HEK293T (cell line): ENCODE data around the gene CDC42BPG.
"Not testable (repeated sequence)": the region's sequence is repeated elsewhere in the genome, so short reads cannot be mapped to it uniquely, and the experiment has no call there.

ENCODE experiments used
- CTCF ChIA-PET: fragments of 350-600 bp; formaldehyde crosslinking; extraction: SDS; loops from one replicate; lab custom pipeline; 2021; ENCODE audit warnings: antibody characterized with exemption, inconsistent platforms; lab: Yijun Ruan, JAX
- POLR2A ChIA-PET: fragments of 350-600 bp; formaldehyde crosslinking; extraction: SDS; loops from one replicate; lab custom pipeline; 2020; ENCODE audit warnings: antibody characterized with exemption, inconsistent platforms; lab: Yijun Ruan, JAX
- DNase-seq: peaks from one replicate; pipeline ENCODE4 v3.0.0; 2012; ENCODE audit warnings: mixed read lengths; ENCODE audit errors: extremely low spot score
- ARNT ChIP-seq: fragments of 450-650 bp; IDR thresholded peaks from 2 replicates; pipeline ENCODE4 v1.6.1; 2017; ENCODE audit warnings: mild to moderate bottlenecking
- BHLHE40 ChIP-seq: fragments of 450-650 bp; IDR thresholded peaks from 2 replicates; pipeline ENCODE4 v1.6.1; 2016; ENCODE audit warnings: mild to moderate bottlenecking, moderate library complexity, borderline replicate concordance
- CTBP1 ChIP-seq: fragments of 450-650 bp; IDR thresholded peaks from 2 replicates; pipeline ENCODE4 v1.6.1; 2016; ENCODE audit warnings: borderline replicate concordance
- ELF4 ChIP-seq: fragments of 450-650 bp; IDR thresholded peaks from 2 replicates; pipeline ENCODE4 v1.6.1; 2017; ENCODE audit warnings: antibody characterized with exemption
- FOXA1 ChIP-seq: fragments of 450-650 bp; IDR thresholded peaks from 2 replicates; pipeline ENCODE4 v1.6.1; 2016; ENCODE audit warnings: mild to moderate bottlenecking
- FOXK2 ChIP-seq: fragments of 450-650 bp; IDR thresholded peaks from 2 replicates; pipeline ENCODE4 v1.6.1; 2016; ENCODE audit warnings: mild to moderate bottlenecking
- FOXM1 ChIP-seq: fragments of 450-650 bp; IDR thresholded peaks from 2 replicates; pipeline ENCODE4 v1.6.1; 2017; ENCODE audit warnings: mild to moderate bottlenecking, borderline replicate concordance
- HDGF ChIP-seq: fragments of 450-650 bp; IDR thresholded peaks from 2 replicates; pipeline ENCODE4 v1.6.1; 2017; ENCODE audit warnings: antibody characterized with exemption, borderline replicate concordance
- L3MBTL2 ChIP-seq: fragments of 450-650 bp; conservative IDR thresholded peaks from 2 replicates; pipeline ENCODE4 v1.6.1; 2016; ENCODE audit warnings: mild to moderate bottlenecking
- LEF1 ChIP-seq: fragments of 450-650 bp; IDR thresholded peaks from 2 replicates; pipeline ENCODE4 v1.6.1; 2017; ENCODE audit warnings: mild to moderate bottlenecking, borderline replicate concordance
- NFRKB ChIP-seq: fragments of 450-650 bp; IDR thresholded peaks from 2 replicates; pipeline ENCODE4 v1.6.1; 2016; ENCODE audit warnings: mild to moderate bottlenecking, moderate library complexity
- SP1 ChIP-seq: fragments of 450-650 bp; IDR thresholded peaks from 2 replicates; pipeline ENCODE4 v1.6.1; 2017
- SUZ12 ChIP-seq: fragments of 450-650 bp; IDR thresholded peaks from 2 replicates; pipeline ENCODE4 v1.6.1; 2016; ENCODE audit warnings: mild to moderate bottlenecking
- TARDBP ChIP-seq: fragments of 450-650 bp; IDR thresholded peaks from 2 replicates; pipeline ENCODE4 v1.6.1; 2016
- ZNF384 ChIP-seq: fragments of 450-650 bp; IDR thresholded peaks from 2 replicates; pipeline ENCODE4 v1.6.1; 2016
- TF ChIP-seq, protein P1 (sequence below): fragments of 450-650 bp; IDR thresholded peaks from 2 replicates; pipeline ENCODE4 v1.6.1; 2016

CDC42BPG gene

DNA sequence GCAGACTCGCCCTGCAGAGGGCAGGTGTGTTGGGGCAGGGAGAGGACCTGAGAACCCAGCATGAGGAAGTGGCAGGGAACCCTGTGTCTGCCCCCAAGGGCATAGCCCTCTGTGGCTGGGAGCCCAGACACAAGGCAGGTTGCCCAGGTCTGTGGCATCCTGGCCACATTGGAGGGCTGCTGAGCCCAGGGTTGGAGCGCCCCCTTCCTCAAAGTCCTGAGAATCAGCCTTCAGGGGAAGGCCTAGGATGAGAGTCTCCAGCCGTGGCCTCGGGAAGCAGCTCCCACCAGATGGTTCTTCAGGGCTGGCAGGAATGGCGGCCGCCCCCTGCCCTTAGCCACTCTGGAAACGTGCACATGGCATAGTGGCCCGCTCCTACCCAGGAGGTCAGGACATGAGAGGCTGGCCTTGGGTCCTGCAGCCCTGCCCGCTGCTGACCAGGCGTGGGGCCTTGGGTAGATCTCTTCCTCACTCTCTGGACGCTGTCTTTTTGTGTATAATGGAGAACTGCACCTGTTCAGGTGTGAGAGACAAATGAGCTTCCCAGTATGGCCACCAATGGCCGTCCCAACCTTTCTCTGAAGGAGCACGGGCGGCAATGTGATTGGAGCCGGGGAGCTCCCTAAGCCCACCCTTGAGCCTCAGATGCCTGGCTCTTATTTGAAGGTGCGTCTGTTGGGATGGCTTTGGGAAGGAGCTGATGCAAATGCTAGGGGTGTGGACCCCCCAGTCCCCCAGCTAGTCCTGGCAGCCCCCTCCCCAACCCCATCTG lies 4.6 kb upstream of the CDC42BPG start:
- no peak for DNase-seq

DNA sequence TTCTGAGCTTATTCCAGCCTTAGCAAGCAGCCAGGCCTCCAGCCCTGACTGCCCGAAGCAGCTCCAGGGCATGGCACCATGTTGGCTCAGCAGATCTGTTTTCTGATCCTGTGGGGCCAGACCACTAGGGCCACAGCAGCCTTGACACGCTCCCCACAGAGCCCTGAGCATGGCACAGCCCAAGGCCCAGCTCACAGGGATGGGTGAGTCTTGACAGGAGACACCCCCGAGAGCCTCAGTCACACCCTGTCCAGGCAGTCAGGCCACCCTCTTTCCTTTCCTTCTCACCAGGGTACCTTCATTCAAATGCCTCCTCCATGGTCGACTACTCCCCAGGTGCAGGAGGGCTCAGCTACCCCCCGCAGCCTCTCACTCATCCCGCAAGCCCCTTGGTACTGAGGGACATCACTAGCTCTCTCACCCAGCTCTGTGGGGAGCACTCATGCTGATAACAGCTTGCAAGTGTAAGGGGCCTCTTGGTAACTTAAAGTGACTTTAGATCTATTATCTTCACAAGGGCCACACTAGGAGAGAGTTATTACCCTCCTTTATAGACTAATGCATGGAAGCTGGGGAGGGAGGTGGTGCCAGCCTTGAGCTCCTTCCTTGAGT lies 3.9 kb upstream of the CDC42BPG start:
- POLR2A ChIA-PET = interaction anchor here (0.7 to 2.8 kb wide), 8 partner anchors 24 to 287 kb away, joined by 3 to 13 read pairs (median 4); partner anchors contain the start of genes ARL2 and ZNHIT2
- CTCF ChIA-PET = interaction anchor here (1.0 to 2.9 kb wide), 13 partner anchors 14 to 287 kb away, joined by 3 to 13 read pairs (median 5); partner anchors contain the start of genes BATF2 and EHD1
- no peak for TF ChIP-seq ELF4
- TF ChIP-seq FOXA1 = no peak
- no peak for TF ChIP-seq ARNT
- no peak for TF ChIP-seq NFRKB
- TF ChIP-seq BHLHE40 = no peak
- no peak for TF ChIP-seq LEF1
- no peak for TF ChIP-seq SUZ12
- no peak for TF ChIP-seq FOXK2
- no peak for TF ChIP-seq HDGF
- TF ChIP-seq L3MBTL2 = no peak
- TF ChIP-seq ZNF384 = no peak
- TF ChIP-seq TARDBP = no peak
- TF ChIP-seq SP1 = no peak
- TF ChIP-seq CTBP1 = no peak
- no peak for TF ChIP-seq FOXM1
- TF ChIP-seq, protein P1, sequence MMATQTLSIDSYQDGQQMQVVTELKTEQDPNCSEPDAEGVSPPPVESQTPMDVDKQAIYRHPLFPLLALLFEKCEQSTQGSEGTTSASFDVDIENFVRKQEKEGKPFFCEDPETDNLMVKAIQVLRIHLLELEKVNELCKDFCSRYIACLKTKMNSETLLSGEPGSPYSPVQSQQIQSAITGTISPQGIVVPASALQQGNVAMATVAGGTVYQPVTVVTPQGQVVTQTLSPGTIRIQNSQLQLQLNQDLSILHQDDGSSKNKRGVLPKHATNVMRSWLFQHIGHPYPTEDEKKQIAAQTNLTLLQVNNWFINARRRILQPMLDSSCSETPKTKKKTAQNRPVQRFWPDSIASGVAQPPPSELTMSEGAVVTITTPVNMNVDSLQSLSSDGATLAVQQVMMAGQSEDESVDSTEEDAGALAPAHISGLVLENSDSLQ = no peak
- DNase-seq = no peak

More for the DNA sequence above, 4.6 kb upstream of the CDC42BPG start:
- ChIA-PET POLR2A (interaction anchor here (0.7 to 2.8 kb wide), 6 partner anchors 39 to 268 kb away, joined by 3 to 13 read pairs (median 4); partner anchors contain the start of genes ARL2 and ZNHIT2), CTCF (interaction anchor here (0.5 to 2.9 kb wide), 15 partner anchors 13 to 286 kb away, joined by 3 to 13 read pairs (median 4); partner anchors contain the start of genes BATF2 and EHD1)
- no peak for TF ChIP-seq ARNT

DNA sequence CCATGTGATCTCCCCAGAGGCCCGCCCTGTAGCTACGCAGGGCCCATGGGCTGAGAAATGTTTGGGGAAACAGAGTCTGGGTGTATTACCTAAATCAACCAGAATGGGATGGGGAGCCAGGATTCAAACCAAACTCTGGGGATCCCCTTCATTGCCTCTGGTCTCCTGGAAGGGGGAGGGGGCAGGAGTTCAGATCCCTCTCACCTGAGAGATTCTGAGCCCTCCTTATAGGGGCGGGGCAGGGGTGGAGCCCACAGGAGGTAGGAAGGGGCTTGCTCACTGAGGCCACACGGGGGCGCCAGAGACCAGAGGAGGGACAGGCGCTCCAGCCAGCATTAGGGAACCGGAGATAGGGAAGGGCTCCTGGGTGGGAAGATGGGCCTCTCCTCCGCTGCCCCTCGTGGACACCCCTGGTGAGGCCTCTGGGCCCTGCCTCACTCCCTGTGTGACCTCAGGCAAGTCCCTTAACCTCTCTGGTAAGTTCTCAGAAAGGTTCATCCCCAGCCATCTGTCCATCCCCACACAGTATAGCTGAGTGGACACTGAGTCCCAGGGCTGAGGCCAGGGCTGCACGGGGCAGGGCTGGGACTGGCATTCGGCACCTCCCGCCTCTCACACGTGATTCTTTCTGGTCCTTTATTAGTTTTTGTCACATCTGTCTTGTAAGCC lies 2.7 kb upstream of the CDC42BPG start:
- TF ChIP-seq, protein P1 = no peak
- no peak for TF ChIP-seq HDGF
- TF ChIP-seq ARNT = no peak
- TF ChIP-seq FOXA1 = no peak
- TF ChIP-seq TARDBP = no peak
- no peak for TF ChIP-seq BHLHE40
- no peak for TF ChIP-seq LEF1
- no peak for TF ChIP-seq L3MBTL2
- no peak for TF ChIP-seq NFRKB
- TF ChIP-seq FOXM1 = no peak
- no peak for TF ChIP-seq ELF4
- no peak for TF ChIP-seq ZNF384
- no peak for TF ChIP-seq SP1
- TF ChIP-seq SUZ12 = no peak
- TF ChIP-seq CTBP1 = no peak; the same call in 1 of the 2 replicates
- TF ChIP-seq FOXK2 = no peak
- POLR2A ChIA-PET = interaction anchor here (0.7 to 2.8 kb wide), 4 partner anchors 40 to 288 kb away, joined by 3 to 13 read pairs (median 4); no protein-coding TSS in a partner anchor
- DNase-seq = peak; percentile 93
- CTCF ChIA-PET = interaction anchor here (0.7 to 2.9 kb wide), 16 partner anchors 12 to 248 kb away, joined by 3 to 13 read pairs (median 5); partner anchors contain the start of gene EHD1

DNA sequence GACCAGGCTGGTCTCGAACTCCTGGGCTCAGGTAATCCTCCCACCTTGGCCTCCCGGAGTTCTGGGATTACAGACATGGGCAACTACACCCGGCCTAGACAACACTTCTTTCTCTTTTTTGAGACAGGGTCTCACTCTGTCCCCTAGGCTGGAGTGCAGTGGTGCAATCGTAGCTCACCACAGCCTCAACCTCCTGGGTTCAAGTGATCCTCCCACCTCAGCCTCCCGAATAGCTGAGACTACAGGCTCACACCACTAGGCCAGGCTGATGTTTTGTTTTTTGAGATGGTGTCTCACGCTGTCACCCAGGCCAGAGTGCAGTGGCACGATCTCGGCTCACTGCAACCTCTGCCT lies 1.3 kb upstream of the CDC42BPG start:
- DNase-seq = not testable (repeated sequence)
- ChIA-PET POLR2A (interaction anchor here (1.2 kb wide), 1 partner anchor 151 kb away, joined by 3 read pairs; the partner anchor contains the start of gene BATF2), CTCF (interaction anchor here (1.6 to 1.8 kb wide), 2 partner anchors 31 to 48 kb away, joined by 4 to 6 read pairs; no protein-coding TSS in a partner anchor)

DNA sequence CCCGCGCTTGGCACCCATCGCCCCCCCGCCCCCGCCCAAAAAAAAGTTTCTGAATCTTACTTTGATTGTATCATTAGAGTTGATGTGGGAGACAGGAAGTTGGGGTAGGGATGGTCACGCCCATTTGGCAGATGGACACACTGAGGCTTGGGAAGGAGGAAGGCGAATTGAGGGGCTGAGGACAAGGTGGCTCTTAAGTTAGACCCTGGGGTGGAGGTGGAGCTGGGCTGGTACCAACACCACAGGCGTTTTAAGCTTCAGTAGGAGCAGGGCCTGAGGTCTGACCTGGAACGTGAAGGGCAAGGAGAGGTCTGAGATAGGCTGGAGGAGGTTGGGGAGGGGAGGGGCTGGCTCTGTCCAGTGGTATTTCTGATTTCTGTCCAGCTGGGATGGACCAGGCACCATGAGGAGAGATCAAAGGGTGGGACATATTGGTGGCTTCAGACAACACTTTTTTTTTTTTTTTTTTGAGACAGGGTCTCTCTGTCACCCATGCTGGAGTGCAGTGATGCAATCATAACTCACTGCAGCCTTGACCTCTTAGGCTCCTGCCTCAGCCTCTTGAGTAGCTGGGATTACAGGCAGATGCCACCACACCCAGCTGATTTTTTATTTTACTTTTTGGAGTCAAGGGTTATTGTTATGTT lies 799 bp upstream of the CDC42BPG start:
- ChIA-PET CTCF (interaction anchor here (1.6 to 1.8 kb wide), 2 partner anchors 32 to 48 kb away, joined by 4 to 6 read pairs; no protein-coding TSS in a partner anchor), POLR2A (interaction anchor here (1.2 kb wide), 1 partner anchor 152 kb away, joined by 3 read pairs; the partner anchor contains the start of gene BATF2)
- DNase-seq = no peak
- TF ChIP-seq ARNT (no peak), FOXK2 (no peak), HDGF (no peak), ELF4 (no peak), LEF1 (no peak), SUZ12 (no peak), SP1 (no peak), FOXA1 (no peak), FOXM1 (no peak)
- TF ChIP-seq, protein P1 = no peak
